Measurements from ENCODE around the gene RASA4.
"Not testable (repeated sequence)": the region's sequence is repeated elsewhere in the genome, so short reads cannot be mapped to it uniquely, and the experiment has no call there.

- TF ChIP-seq CTCF (conservative IDR thresholded peaks at IDR 0.05 in 1 of 2, IDR thresholded peaks at IDR 0.05 in 1 of 2; ENCODE audit: extremely low read depth in 1 of 2, insufficient read depth in 1 of 2, low read depth in 1 of 2, low read length in 2 of 2); EZH2 (IDR thresholded peaks at IDR 0.05; ENCODE audit: borderline replicate concordance, low read length): not testable (repeated sequence)
These were observed 85.0 kb downstream of the RASA4 start for GRCh38 chr7:102531583-102531982.
